NCI-H1436 treated with DMSO at 0.1 percent for 48 hours (cell line): Measurements from ENCODE around the gene GALNT9.
"Not testable (repeated sequence)": the region's sequence is repeated elsewhere in the genome, so short reads cannot be mapped to it uniquely, and the experiment has no call there.

Source experiments
- DNase-seq: peaks from one replicate; lab custom pipeline; 2025; lab: John Stamatoyannopoulos, UW

Gene GALNT9

GRCh38 chr12:132248453-132249167, 80.8 kb downstream of the GALNT9 start:
- DNase-seq, result no peak

GRCh38 chr12:132247718-132248452, 81.5 kb downstream of the GALNT9 start:
- DNase-seq, result no peak

- no peak for DNase-seq
Measured at GRCh38 chr12:132246997-132247717, 82.2 kb downstream of the GALNT9 start.

GRCh38 chr12:132245521-132246101, 83.8 kb downstream of the GALNT9 start:
- DNase-seq, result no peak

GRCh38 chr12:132244724-132245295, 84.6 kb downstream of the GALNT9 start:
- no peak for DNase-seq

GRCh38 chr12:132243596-132244310, 85.6 kb downstream of the GALNT9 start:
- DNase-seq, result no peak

- not testable (repeated sequence) for DNase-seq
Measured at GRCh38 chr12:132243171-132243570, 86.2 kb downstream of the GALNT9 start.

GRCh38 chr12:132240669-132241007, 88.8 kb downstream of the GALNT9 start:
- DNase-seq, result not testable (repeated sequence)

GRCh38 chr12:132239796-132240668, 89.4 kb downstream of the GALNT9 start:
- DNase-seq, result no peak

- no peak for DNase-seq
Measured at GRCh38 chr12:132239392-132239791, 90.0 kb downstream of the GALNT9 start.

GRCh38 chr12:132238884-132239283, 90.5 kb downstream of the GALNT9 start:
- DNase-seq, result no peak

- no peak for DNase-seq
Measured at GRCh38 chr12:132238488-132238854, 90.9 kb downstream of the GALNT9 start.

GRCh38 chr12:132237772-132238487, 91.5 kb downstream of the GALNT9 start:
- DNase-seq, result no peak

GRCh38 chr12:132236930-132237771, 92.2 kb downstream of the GALNT9 start:
- DNase-seq, result no peak

GRCh38 chr12:132236129-132236929, 93.1 kb downstream of the GALNT9 start:
- DNase-seq, result no peak

- DNase-seq, result no peak
Measured at GRCh38 chr12:132235116-132235820, 94.1 kb downstream of the GALNT9 start.

- no peak for DNase-seq
Measured at GRCh38 chr12:132230381-132230780, 99.0 kb downstream of the GALNT9 start.

- no peak for DNase-seq
Measured at GRCh38 chr12:132229926-132230325, 99.5 kb downstream of the GALNT9 start.
